Neural cell (in vitro differentiated cells): ENCODE data around the gene LYPD6. TPM values are rescaled to one million over a fixed set of nuclear protein-coding genes. Genes with fewer than 3 reads are reported as not detected.

Source experiments
- H2AFZ ChIP-seq: fragments of 200-600, 300-800 bp; sonication (generic), shearing (Covaris generic); 2 replicates; pipeline ENCODE4 v1.6.0; 2014; ENCODE audit warnings: low read depth, mild to moderate bottlenecking, antibody characterized with exemption, low read length, moderate library complexity
- H3F3A ChIP-seq: fragments of 200-600 bp; shearing (Covaris generic); 2 replicates; pipeline ENCODE4 v1.6.1; 2016; ENCODE audit warnings: mild to moderate bottlenecking, moderate library complexity, mixed read lengths, antibody characterized with exemption, low read length; ENCODE audit not compliant: insufficient read depth, poor library complexity, severe bottlenecking
- H3K27ac ChIP-seq: fragments of 200-600, 300-800 bp; sonication (generic), shearing (Covaris generic); 2 replicates; pipeline ENCODE4 v1.5.1; 2014; ENCODE audit warnings: mild to moderate bottlenecking, low read length, moderate library complexity
- H3K27me3 ChIP-seq: fragments of 300-800, 200-600 bp; sonication (generic), shearing (Covaris generic); 2 replicates; pipeline ENCODE4 v1.6.0; 2014; ENCODE audit warnings: mild to moderate bottlenecking, low read depth, low read length, moderate library complexity; ENCODE audit not compliant: insufficient read depth
- H3K36me3 ChIP-seq: fragments of 300-800, 200-600 bp; sonication (generic), shearing (Covaris generic); 2 replicates; pipeline ENCODE4 v1.5.1; 2014; ENCODE audit warnings: mild to moderate bottlenecking, antibody characterized with exemption, low read length, moderate library complexity; ENCODE audit not compliant: insufficient read depth
- H3K4me2 ChIP-seq: fragments of 300-800, 200-600 bp; sonication (generic), shearing (Covaris generic); 2 replicates; pipeline ENCODE4 v1.6.0; 2014; ENCODE audit warnings: mild to moderate bottlenecking, low read length
- H3K4me3 ChIP-seq: fragments of 300-800, 200-600 bp; sonication (generic), shearing (Covaris generic); 2 replicates; pipeline ENCODE4 v1.5.1; 2014; ENCODE audit warnings: mild to moderate bottlenecking, low read length, moderate library complexity
- H3K79me2 ChIP-seq: fragments of 200-600 bp; shearing (Covaris generic); replicated peaks from 2 replicates; pipeline ENCODE4 v1.6.0; 2014; ENCODE audit warnings: mild to moderate bottlenecking, low read length, moderate library complexity; ENCODE audit not compliant: insufficient read depth
- H3K9ac ChIP-seq: fragments of 300-800, 200-600 bp; sonication (generic), shearing (Covaris generic); 2 replicates; pipeline ENCODE4 v1.6.1; 2016; ENCODE audit warnings: mild to moderate bottlenecking, low read length, mixed read lengths
- H3K9me2 ChIP-seq: fragments of 200-600 bp; shearing (Covaris generic); 2 replicates; pipeline ENCODE4 v1.6.1; 2016; ENCODE audit warnings: mild to moderate bottlenecking, low read length, mixed read lengths; ENCODE audit not compliant: insufficient read depth
- H3K9me3 ChIP-seq: fragments of 200-600, 300-800 bp; sonication (generic), shearing (Covaris generic); 2 replicates; pipeline ENCODE4 v1.6.1; 2016; ENCODE audit warnings: mild to moderate bottlenecking, mixed run types, low read length, moderate library complexity, mixed read lengths
- H4K20me1 ChIP-seq: fragments of 200-600 bp; shearing (Covaris generic); 2 replicates; pipeline ENCODE4 v1.6.1; 2016; ENCODE audit warnings: mild to moderate bottlenecking, mixed run types; ENCODE audit not compliant: insufficient read depth
- CTCF ChIP-seq: fragments of 450-650 bp; IDR thresholded peaks from 2 replicates; pipeline ENCODE4 v1.5.1; 2014; ENCODE audit warnings: antibody characterized with exemption, mild to moderate bottlenecking, moderate library complexity; ENCODE audit not compliant: poor library complexity, severe bottlenecking
- EP300 ChIP-seq: fragments of 450-650 bp; conservative IDR thresholded peaks from 2 replicates; pipeline ENCODE4 v1.6.1; 2014; ENCODE audit warnings: antibody characterized with exemption, mild to moderate bottlenecking, moderate library complexity; ENCODE audit not compliant: poor library complexity, severe bottlenecking
- EZH2 ChIP-seq: fragments of 200-600, 300-800 bp; shearing (Covaris generic), sonication (generic); IDR thresholded peaks from 2 replicates; pipeline ENCODE4 v1.6.1; 2014; ENCODE audit warnings: antibody characterized with exemption, low read length, borderline replicate concordance, mild to moderate bottlenecking; ENCODE audit not compliant: insufficient read depth, poor library complexity, severe bottlenecking
- MXI1 ChIP-seq: fragments of 450-650 bp; conservative IDR thresholded peaks from 2 replicates; pipeline ENCODE4 v1.6.1; 2014; ENCODE audit warnings: antibody characterized with exemption, mild to moderate bottlenecking; ENCODE audit not compliant: poor library complexity, severe bottlenecking
- POLR2AphosphoS5 ChIP-seq: IDR thresholded peaks from 2 replicates; pipeline ENCODE4 v1.6.1; 2012
- RAD21 ChIP-seq: fragments of 450-650 bp; conservative IDR thresholded peaks from 2 replicates; pipeline ENCODE4 v1.6.1; 2014; ENCODE audit warnings: antibody characterized with exemption, mild to moderate bottlenecking, moderate library complexity
- REST ChIP-seq: IDR thresholded peaks from 2 replicates; pipeline ENCODE4 v1.6.1; 2012; ENCODE audit warnings: borderline replicate concordance
- SMC3 ChIP-seq: fragments of 450-650 bp; conservative IDR thresholded peaks from 2 replicates; pipeline ENCODE4 v1.6.1; 2014; ENCODE audit warnings: antibody characterized with exemption, mild to moderate bottlenecking, moderate library complexity; ENCODE audit not compliant: poor library complexity
- TAF1 ChIP-seq: IDR thresholded peaks from 2 replicates; pipeline ENCODE4 v1.6.1; 2012; ENCODE audit warnings: low read depth
- polyA plus RNA-seq: library from polyadenylated mRNA; depleted of rRNA; stranded (reverse); fragments of >200 nt; gene quantifications from 2 replicates; pipeline ENCODE4 v1.2.3, GENCODE V29; 2014

LYPD6 gene
- polyA plus RNA-seq, 1 donor from 2014 or later: 2.3 TPM

GRCh38 chr2:149422337-149422990 is 92.1 kb downstream of the LYPD6 start:
- H3K36me3 ChIP-seq: no peaks in the 10 kb centered on the region
- H3K9ac ChIP-seq: no peak overlapping the region
- no peaks in the 10 kb centered on the region for H3K9me2 ChIP-seq
- H3K4me3 ChIP-seq: no peak overlapping the region
- no peak overlapping the region for H3K4me2 ChIP-seq
- H2AFZ ChIP-seq: no peak overlapping the region
- H3K27me3 ChIP-seq: no peaks in the 10 kb centered on the region
- H3K79me2 ChIP-seq: no peaks in the 10 kb centered on the region
- no peaks in the 10 kb centered on the region for H3F3A ChIP-seq
- H3K27ac ChIP-seq: no peak overlapping the region
- no peak for TF ChIP-seq POLR2AphosphoS5
- TF ChIP-seq MXI1: no peak
- no peak for TF ChIP-seq CTCF
- TF ChIP-seq REST: no peak
- no peaks in the 10 kb centered on the region for H3K9me3 ChIP-seq
- H4K20me1 ChIP-seq: no peaks in the 10 kb centered on the region

GRCh38 chr2:149422991-149423338 is 92.6 kb downstream of the LYPD6 start:
- Histone ChIP-seq H3K36me3 (no peaks in the 10 kb centered on the region), H3K9me3 (no peaks in the 10 kb centered on the region), H3K9me2 (no peaks in the 10 kb centered on the region), H3K4me2 (no peak overlapping the region), H3K27me3 (no peaks in the 10 kb centered on the region), H4K20me1 (no peaks in the 10 kb centered on the region), H2AFZ (no peak overlapping the region), H3K4me3 (no peak overlapping the region), H3K79me2 (no peaks in the 10 kb centered on the region), H3K9ac (no peak overlapping the region), H3K27ac (no peak overlapping the region), H3F3A (no peaks in the 10 kb centered on the region)
- TF ChIP-seq POLR2AphosphoS5: no peak
- no peak for TF ChIP-seq REST
- TF ChIP-seq RAD21: no peak
- TF ChIP-seq EP300: no peak
- no peak for TF ChIP-seq TAF1
- TF ChIP-seq MXI1: no peak
- TF ChIP-seq EZH2: no peak
- TF ChIP-seq CTCF: no peak
- no peak for TF ChIP-seq SMC3
